22Rv1 (cell line): Measurements from ENCODE around the gene PXYLP1.

Experiments
- CTCF ChIP-seq: fragments of 450-650 bp; IDR thresholded peaks from 2 replicates; pipeline ENCODE4 v1.5.1; 2017; ENCODE audit warnings: mild to moderate bottlenecking
- ZFX ChIP-seq: fragments of 450-650 bp; IDR thresholded peaks from 2 replicates; pipeline ENCODE4 v1.6.1; 2017; ENCODE audit warnings: antibody characterized with exemption, borderline replicate concordance

DNA sequence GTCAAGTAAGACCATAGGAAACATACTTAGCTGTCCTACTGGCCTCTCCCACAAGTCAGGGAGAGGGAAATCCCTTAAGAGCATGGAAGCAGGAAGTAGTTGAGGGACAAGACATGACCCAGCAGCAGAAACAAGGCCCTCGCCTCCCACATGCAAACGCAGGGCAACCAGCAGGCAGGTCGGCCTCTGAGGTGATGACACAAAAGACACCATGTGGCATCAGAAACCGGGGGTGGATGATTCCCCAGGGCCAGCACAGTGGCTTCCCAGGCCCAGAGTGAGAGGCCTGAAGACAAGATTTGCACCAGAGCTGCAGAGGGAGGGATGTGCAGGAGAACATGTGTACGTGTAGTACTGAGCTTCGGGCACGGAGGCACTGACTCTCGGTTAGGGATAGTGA is 26.3 kb downstream of the PXYLP1 start:
- TF ChIP-seq CTCF, result no peak
- no peak for TF ChIP-seq ZFX
